ENCODE data around the gene TEX10.
A peak's percentile ranks its signal among the peaks of the same experiment; 100 is the strongest.

The TEX10 gene

GRCh38 chr9:100379862-100380261, 27.1 kb upstream of the TEX10 start:
- peak; percentile 31 for DNase-seq (ENCODE audit: low read depth)
- no peak for TF ChIP-seq CTCF (conservative IDR thresholded peaks at IDR 0.05; ENCODE audit: low read depth, low read length)
- H3K4me3 ChIP-seq (ENCODE audit: low read length): no peak overlapping the region

- H3K4me3 ChIP-seq (ENCODE audit: low read length): no peak overlapping the region
- no peak for TF ChIP-seq CTCF (conservative IDR thresholded peaks at IDR 0.05; ENCODE audit: low read depth, low read length)
- DNase-seq (ENCODE audit: low read depth): no peak
These were observed 24.3 kb upstream of the TEX10 start for GRCh38 chr9:100377015-100377414.

- no peak overlapping the region for H3K4me3 ChIP-seq (ENCODE audit: low read length)
- no peak for TF ChIP-seq CTCF (conservative IDR thresholded peaks at IDR 0.05; ENCODE audit: low read depth, low read length)
- DNase-seq (ENCODE audit: low read depth): no peak
These were observed 22.9 kb upstream of the TEX10 start for GRCh38 chr9:100375658-100376057.

- no peak overlapping the region for H3K4me3 ChIP-seq (ENCODE audit: low read length)
- DNase-seq (ENCODE audit: low read depth): no peak
- no peak for TF ChIP-seq CTCF (conservative IDR thresholded peaks at IDR 0.05; ENCODE audit: low read depth, low read length)
These were observed 19.9 kb upstream of the TEX10 start for GRCh38 chr9:100372648-100373047.

GRCh38 chr9:100370064-100370723, 17.5 kb upstream of the TEX10 start:
- TF ChIP-seq CTCF (conservative IDR thresholded peaks at IDR 0.05; ENCODE audit: low read depth, low read length): no peak
- H3K4me3 ChIP-seq (ENCODE audit: low read length): no peak overlapping the region
- no peak for DNase-seq (ENCODE audit: low read depth)

- no peak overlapping the region for H3K4me3 ChIP-seq (ENCODE audit: low read length)
- no peak for TF ChIP-seq CTCF (conservative IDR thresholded peaks at IDR 0.05; ENCODE audit: low read depth, low read length)
- no peak for DNase-seq (ENCODE audit: low read depth)
These were observed 15.9 kb upstream of the TEX10 start for GRCh38 chr9:100368672-100369071.

- DNase-seq (ENCODE audit: low read depth): no peak
- no peak overlapping the region for H3K4me3 ChIP-seq (ENCODE audit: low read length)
- no peak for TF ChIP-seq CTCF (conservative IDR thresholded peaks at IDR 0.05; ENCODE audit: low read depth, low read length)
These were observed 13.4 kb upstream of the TEX10 start for GRCh38 chr9:100366121-100366520.

All from retinal pigment epithelial cell (primary cell).